DLD1 (cell line): ENCODE results near the gene ALOX15.
"Not testable (repeated sequence)": the region's sequence is repeated elsewhere in the genome, so short reads cannot be mapped to it uniquely, and the experiment has no call there.

Experiments
- in situ Hi-C: cut with HindIII; loops from 2 replicates; pipeline ENCODE4 v1.10.0; 2017; ENCODE audit warnings: low sequenced_read_pairs

The ALOX15 gene

DNA sequence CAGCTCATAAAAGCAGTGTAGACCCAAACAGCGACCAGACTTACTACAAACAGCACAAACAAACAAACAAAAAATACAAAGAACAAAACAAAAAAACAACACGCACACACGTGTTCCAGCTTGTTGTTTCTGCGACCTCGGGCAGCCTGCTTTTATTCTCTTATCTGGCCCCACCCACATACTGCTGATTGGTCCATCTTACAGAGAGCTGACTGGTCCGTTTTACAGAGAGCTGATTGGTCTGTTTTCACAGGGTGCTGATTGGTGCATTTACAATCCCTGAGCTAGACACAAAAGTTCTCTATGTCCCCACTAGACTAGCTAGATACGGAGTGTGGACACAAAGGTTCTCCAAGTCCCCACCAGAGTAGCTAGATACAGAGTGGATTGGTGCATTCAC lies 14.5 kb upstream of the ALOX15 start:
- in situ Hi-C loops: loop anchor here (10.0 kb wide), 1 partner anchor 69 kb away; no protein-coding TSS in a partner anchor

DNA sequence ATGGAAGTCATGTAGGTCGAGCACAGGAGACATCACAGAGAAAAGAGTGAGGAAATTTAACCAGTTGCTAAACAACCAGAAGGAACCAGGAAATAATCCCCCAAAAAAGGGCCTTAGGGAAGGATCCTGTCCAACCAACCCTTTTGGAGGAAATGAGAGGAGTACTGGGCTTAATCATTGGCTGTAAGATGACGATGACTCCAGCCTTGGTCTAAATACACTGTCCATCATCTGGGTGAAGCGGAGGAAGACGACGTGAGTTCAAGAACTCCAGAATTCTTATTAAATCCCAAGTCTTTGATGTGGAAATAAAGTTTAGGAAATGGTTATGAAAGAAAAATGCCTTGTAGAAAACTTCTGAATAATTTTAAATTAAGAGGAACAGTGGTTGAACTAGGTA lies 11.5 kb upstream of the ALOX15 start:
- in situ Hi-C loops: loop anchor here (10.0 kb wide), 1 partner anchor 72 kb away; no protein-coding TSS in a partner anchor

DNA sequence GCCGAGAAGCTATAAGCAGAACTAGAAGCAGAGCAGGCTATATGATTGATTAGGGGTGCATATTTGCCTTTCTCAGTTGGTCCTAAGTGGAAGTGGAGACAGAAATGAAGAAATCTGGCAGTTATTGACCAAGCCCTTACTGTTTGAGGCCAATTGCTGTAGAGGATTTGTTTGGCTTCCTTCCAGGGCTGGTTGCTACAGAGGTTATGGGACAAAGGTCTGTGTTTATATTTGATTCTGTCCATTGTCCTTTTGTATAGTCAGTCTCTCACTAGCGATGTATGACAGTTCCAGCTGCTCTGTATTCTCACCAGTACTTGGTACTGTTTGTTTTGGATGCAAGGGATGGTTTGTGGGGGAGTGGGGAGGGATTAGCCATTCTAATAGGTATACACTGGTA lies 7.3 kb upstream of the ALOX15 start:
- in situ Hi-C loops: no loop called here

DNA sequence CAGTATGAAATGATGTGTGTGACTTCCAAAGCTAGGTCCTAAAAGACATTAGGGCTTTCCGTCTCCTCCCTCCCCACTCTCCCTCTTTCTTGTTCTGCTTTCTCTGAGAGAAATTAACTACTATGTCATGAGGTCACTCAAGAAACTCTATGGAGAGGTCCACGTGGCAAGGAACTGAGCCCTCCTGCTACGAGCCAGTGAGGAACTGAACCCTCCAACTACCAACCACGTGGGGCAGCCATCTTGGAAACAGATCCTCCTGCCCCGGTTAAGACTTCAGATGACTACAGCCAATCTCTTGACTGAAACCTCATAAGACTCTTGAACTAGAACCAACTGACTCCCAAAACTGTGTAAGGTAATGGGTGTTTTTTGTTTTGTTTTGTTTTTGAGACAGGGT lies 4.2 kb upstream of the ALOX15 start:
- in situ Hi-C loops: no loop called here

DNA sequence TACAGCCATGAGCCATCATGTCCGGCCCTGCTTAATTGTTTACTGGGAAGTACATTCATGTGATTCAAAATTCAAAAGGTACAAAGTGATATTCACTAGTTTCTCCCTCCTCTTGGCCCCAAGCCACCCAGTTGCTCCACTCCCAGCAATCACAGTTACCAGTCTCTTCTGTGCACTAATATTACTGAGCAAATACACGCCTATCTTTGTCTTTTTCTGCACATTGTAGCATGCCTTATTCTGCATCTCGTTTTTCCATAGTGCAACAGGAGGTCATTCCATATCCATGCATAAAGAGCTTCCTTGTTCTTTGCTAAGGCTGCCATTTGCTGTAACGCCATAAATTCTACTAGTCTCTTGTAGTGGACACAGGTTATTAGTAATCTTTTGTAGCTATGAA lies 2.2 kb upstream of the ALOX15 start:
- in situ Hi-C loops: no loop called here

DNA sequence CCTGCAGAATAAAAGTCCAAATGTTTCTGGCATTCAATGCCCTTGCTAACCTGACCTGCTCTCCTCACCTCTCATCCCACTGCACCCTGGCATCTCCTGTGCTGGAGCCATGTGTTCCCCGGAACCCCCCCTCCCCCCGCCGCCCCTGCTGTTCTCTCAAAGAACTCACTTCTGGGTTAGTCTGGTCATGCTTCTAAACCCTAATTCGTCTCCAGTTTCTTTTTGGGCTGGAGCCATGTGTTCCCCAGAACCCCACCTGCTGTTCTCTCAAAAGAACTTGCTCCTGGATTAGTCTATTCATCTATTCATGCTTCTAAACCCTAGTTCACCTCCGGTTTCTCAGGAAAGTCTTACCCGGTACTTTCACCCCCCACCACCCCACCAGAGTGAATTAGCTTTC lies 808 bp upstream of the ALOX15 start:
- in situ Hi-C loops: no loop called here

DNA sequence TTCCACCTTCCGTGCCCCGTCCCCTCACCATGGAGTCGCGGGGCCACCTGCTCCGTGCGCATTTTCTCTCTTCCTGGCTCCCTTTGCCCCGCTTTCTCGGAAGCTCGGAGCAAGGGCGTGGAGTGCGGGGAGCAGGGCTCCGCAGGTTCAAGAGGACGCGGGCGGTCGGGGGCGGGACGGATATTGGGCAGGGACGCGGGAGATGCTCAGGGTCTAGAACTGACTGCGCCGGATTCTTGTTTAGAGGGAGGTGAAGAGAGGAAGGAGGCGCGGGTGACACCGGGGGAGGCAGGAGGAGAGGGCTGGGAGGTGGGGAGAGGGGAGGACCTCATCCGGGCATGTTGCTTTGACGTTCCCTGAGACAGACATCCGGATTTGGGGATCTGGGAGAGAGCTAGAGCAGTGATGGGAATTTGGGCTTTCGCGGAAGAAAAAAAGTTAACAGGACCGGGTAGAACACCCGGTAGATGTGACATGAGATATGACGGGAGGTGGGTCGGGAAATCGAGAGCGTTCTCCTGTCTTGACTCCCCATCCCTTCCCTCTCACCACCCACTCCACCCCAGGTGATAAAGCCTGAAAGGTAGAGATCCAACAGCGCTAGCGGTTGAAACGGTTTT lies 799 bp downstream of the ALOX15 start:
- in situ Hi-C loops: not testable (repeated sequence)

DNA sequence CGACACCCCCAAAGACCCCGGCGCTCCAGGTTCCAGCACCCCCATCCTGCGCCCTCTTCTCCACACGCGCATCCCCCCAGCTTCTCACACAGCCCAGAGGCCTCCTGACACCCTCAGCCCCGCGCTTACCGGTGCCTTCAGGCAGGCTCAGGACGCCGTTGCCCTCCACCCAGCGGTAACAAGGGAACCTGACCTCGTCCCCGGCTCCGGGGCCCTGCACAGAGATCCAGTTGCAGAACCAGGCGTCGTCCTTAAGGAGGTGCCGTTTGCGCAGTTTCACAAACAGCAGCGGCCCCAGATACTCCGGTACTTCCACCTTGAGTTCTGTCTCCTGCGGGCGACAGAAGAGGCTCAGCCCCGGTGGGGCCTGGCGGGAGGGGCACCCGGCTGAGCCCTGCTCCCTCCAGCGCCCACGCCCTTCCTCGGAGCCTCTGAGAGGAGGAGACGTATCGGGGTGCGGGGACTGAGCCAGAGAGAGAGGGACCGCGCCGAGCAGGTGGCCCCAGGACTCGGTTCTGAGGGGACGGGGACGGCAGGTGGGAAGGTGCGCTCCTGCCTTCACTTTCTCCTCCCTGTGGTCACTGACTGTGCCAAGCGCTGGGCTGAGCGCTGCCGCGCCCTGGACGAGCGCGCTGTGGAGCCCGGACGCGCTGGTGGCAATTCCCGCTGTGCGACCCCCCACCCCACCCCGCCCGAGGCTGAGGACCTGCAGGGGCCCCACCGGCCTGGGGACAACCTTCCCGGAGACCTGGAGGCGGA lies 2.0 kb downstream of the ALOX15 start:
- in situ Hi-C loops: not testable (repeated sequence)

DNA sequence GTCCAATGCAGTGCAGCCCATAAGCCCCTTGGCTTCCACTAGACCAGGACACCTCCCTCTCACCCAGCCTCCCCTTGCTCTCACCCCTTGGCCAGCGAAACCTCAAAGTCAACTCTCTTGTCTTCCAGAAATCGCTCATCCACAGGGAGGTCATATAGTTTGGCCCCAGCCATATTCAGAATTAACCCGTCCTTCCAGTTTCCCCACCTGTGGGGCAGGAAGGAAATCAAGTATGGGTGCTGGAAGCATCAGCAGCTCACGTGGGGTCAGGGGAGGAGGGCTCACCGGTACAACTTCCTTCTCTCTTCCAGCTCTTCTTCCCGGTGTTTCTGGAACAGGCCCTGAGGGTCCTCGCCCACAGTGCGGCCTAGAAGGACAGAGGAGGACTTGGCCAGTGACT lies 2.7 kb downstream of the ALOX15 start:
- in situ Hi-C loops: not testable (repeated sequence)

DNA sequence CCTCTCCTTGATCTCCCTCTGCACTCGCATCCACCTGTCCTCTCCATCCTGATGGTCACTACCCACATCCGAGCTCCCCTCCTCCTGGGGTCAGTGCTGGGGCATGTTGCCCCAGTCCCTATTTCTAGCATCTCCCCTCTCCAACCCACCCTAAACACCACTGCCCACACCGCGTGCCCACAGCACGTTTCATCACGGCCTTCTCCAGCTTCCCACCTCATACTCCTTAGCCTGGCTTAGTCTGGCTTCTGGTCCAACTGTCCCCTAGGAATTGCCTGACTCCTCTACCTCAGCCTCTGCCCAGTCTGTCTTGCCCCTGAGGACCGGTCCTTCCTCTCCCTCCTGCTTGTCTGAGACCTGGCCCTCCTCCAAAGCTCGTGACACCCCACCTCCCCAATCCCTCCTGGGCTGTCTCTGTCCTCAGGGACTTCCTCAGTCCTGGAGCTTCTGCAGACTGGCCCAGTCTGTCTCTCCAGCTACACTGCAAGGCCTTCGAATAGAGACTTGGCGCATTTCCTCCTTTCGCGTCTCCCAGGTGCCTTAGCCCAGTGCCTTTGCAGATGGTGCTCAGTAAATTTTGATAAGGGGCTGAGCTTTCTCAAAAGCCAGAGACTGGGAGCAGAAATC lies 4.9 kb downstream of the ALOX15 start:
- in situ Hi-C loops: no loop called here

DNA sequence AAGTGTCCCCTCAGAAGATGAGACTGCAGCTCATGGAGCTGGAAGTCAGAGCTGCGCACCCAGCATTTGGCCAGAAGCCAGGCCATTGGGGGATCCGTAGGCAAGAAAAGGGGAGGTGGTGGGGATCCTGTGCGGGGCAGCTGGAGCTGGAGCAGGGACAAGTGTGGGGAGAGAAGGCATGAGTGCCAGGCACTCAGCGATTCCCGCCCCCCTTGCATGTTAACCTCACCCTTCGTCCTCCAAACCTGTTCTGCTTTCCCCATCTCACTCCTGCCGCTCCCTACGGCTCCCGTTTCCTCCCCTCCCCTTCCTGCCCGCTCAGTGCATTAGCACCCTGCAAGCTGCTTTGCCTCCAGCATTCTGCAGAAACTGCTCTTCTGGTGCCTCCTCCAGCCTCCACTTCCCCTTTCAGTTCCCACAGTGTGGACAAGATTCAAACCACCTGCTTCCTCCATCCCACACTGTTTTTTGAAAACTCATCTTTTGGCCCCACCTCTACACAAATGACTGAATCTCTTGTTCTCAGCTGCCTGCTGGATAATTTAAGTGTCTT lies 5.6 kb downstream of the ALOX15 start:
- in situ Hi-C loops: no loop called here

DNA sequence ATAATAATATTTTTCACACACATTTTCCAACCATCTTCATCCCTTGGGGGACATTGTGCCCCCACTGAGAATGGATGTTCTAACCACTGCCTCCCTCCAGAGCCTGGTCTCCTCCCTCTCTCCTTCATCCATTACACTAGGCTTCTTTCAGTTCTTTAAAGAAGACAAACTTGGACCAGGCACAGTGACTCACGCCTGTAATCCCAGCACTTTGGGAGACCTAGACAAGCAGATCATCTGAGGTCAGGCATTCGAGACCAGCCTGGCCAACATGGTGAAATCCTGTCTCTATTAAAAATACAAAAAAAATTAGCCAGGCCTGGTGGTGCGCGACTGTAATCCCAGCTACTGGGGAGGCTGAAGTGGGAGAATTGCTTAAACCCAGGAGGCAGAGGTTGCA lies 6.5 kb downstream of the ALOX15 start:
- in situ Hi-C loops: no loop called here

DNA sequence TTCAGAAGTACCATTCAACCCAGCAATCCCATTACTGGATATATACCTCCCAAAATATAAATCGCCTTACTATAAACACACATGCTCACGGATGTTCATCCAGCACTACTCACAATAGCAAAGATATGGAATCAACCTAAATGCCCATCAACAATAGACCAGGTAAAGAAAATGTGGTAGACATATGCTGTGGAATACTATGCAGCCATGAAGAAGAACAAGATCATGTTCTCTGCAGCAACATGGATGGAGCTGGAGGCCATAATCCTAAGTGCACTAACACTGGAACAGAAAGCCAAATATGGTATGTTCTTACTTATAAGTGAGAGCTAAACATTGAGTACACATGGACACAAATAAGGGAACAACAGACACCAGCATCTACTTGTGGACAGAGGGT lies 7.8 kb downstream of the ALOX15 start:
- in situ Hi-C loops: no loop called here

DNA sequence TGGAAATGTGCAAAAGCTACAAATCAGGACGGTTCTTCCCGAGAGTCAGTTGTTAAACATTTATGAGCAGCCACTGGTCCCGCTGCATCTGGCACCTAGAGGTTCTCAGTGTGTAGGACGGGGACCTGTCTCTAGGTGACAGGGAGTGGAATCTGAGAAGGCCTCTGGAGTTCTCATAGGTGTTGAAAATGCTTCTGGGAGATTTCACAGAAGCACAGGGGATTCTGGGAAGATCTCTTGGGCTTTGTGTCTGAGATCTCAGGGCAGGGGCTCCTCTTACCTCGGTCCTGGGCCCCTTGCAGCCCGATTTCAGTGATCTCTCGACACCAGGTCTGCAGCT lies 8.9 kb downstream of the ALOX15 start:
- in situ Hi-C loops: no loop called here

DNA sequence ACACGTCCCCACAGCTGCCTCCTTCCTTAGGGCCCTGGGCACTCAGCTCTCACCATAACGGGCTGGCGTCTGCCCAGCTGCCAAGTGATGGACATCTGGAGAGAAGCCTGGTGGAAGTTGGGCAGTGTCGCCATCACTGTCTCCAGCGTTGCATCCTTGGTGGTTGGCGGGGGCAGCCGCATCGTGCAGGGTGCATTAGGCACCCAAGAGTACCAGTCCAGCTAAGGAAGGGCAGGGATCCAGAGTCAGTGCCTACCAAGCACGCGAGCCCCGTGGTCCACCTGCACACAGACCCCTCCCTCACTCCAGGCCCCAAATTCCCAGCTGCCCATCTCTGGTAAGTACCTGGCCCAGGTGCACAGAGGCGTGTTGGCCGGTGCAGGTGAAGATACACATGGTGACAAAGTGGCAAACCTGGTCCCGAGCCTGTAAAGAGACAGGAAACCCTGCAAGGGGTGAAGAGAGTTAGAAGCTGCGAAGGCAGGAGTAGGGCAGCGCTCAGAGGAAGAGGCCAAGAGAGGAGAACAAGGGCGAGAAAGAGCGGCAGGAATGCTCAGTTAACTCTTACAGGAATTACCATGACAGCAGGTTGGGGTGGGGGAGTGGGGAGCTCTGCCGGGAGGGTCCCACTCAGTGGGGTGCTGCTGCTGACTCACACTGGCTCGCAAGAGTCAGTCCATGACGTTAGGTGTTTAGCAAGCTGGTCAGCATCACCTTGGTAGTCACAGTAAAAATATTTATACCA lies 9.5 kb downstream of the ALOX15 start:
- in situ Hi-C loops: no loop called here

DNA sequence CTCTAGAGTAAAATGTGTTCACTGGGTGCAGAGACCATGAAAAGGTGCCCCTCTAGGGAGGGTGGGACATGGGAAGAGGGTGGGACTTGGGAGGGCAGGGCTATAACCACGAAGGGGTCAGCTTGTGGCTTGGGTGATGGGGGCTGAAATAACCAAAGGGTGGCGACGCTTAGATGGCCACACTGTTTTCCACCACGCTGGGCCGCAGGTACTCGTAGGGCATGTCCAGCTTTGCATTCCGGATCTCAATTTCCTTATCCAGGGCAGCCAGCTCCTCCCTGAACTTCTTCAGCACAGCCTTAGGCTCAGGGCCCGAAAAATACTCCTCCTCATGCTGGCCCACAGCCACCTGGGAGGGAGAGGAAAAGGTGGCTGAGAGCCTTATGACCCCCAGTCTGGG lies 10.0 kb downstream of the ALOX15 start:
- in situ Hi-C loops: no loop called here

DNA sequence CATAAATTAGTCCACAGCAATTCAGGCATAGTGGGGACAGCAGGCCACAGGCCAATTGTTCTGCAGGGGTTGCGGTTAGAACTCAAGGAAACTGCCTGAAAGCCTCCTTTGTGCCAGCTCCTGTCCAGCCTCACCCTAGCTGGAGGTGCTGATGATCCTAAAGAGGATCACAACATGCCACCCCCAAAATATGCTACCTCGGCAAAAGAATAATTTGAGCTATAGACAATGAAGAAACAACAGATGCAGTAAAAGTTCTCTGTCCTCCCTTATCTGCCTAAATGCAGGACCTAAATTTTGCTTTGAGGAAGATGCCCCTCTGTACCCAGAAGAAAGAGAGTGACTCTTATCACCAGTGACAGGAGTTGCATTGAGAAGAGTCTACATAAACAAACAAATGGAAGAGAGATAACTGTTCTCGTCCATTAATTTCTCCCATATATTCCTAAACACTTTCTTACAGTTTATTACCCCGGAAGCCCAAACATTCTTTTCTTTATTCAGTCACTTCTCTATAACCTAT lies 14.7 kb downstream of the ALOX15 start:
- in situ Hi-C loops: no loop called here

DNA sequence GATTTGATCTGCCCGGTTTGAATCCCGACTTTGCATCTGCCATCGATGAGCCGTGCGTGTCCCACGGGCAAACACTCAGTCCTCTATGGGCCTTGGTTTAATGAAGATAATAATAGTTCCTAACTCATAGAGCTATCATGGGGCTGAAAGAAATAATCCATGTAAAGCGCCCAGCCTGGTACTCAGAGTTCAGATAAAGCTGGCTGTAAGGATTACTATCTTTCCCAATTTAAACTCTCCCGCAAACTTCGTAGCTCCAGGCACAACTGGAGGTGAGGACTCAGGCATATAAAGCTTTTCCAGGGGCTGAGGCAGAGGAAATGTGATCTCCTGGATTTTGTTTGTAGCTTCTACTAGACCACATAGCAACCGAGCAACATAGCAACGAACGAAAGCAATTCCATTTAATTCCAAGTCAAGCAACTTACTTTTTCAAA lies 16.3 kb downstream of the ALOX15 start:
- in situ Hi-C loops: no loop called here

DNA sequence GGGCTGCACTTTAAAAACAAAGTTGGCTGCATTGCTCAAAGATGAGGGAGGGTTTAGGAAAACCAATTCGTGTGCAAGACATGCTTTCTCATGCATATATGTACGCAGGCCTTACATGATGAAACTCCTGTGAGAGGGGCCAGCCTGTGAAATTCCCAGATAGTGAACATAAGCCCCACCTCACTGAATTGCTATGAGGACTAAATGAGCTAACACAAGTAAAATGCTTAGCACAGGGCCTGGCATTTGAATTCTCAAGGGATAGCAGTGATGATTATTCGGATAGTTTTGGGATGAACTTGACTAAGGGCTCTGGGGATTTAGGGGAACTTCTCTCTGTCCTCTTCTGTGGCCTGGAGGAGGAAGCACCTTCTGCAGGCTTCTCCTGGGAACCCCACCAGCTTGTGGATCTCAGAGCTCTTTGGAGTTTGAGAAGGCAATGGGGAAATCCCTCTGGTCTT lies 17.0 kb downstream of the ALOX15 start:
- in situ Hi-C loops: not testable (repeated sequence)

DNA sequence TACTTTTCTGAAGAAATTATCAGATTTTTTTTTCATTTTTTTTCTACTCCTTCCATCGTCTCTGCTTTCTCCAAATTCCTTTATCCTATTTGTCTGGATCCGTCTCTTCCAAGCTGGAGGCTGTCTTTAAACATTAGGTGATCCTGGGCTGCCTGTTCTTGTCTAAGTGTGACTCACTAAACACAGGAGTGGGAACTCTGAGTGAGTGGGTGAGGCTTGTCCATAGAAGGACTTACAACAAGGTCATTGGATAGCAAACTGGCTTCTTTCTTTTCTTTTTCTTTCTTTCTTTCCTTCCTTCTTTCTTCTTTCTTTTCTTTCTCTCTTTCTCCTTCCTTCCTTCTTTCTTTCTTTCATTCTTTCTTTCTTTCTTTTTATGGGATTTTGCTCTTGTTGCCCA lies 18.2 kb downstream of the ALOX15 start:
- in situ Hi-C loops: no loop called here

DNA sequence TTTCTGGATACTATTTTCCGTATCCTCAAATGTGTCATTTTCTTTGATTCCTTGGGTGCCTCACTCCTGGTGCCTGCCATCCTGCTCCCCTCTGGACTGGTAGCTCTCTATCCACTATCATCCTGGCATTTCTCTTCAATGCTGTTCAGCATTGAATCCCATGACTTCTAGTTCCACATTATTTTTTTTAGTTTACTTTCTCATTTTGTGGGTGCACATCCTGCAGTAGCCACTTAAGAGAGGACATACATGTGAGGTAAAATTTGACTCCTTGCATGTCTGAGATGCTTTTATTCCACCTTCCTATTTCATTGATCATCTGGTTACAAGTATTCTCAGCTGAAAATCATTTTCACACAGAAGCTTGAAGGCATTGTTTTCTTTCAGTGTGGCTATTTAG lies 19.1 kb downstream of the ALOX15 start:
- in situ Hi-C loops: no loop called here
